Neural cell (in vitro differentiated cells): ENCODE data around the gene MAML2. TPM values are rescaled to one million over a fixed set of nuclear protein-coding genes. Genes with fewer than 3 reads are reported as not detected.
"Not testable (repeated sequence)": the region's sequence is repeated elsewhere in the genome, so short reads cannot be mapped to it uniquely, and the experiment has no call there.

Experiments used
- H2AFZ ChIP-seq: fragments of 200-600, 300-800 bp; sonication (generic), shearing (Covaris generic); 2 replicates; pipeline ENCODE4 v1.6.0; 2014; ENCODE audit warnings: low read depth, mild to moderate bottlenecking, antibody characterized with exemption, low read length, moderate library complexity
- H3F3A ChIP-seq: fragments of 200-600 bp; shearing (Covaris generic); 2 replicates; pipeline ENCODE4 v1.6.1; 2016; ENCODE audit warnings: mild to moderate bottlenecking, moderate library complexity, mixed read lengths, antibody characterized with exemption, low read length; ENCODE audit not compliant: insufficient read depth, poor library complexity, severe bottlenecking
- H3K27ac ChIP-seq: fragments of 200-600, 300-800 bp; sonication (generic), shearing (Covaris generic); 2 replicates; pipeline ENCODE4 v1.5.1; 2014; ENCODE audit warnings: mild to moderate bottlenecking, low read length, moderate library complexity
- H3K27me3 ChIP-seq: fragments of 300-800, 200-600 bp; sonication (generic), shearing (Covaris generic); 2 replicates; pipeline ENCODE4 v1.6.0; 2014; ENCODE audit warnings: mild to moderate bottlenecking, low read depth, low read length, moderate library complexity; ENCODE audit not compliant: insufficient read depth
- H3K36me3 ChIP-seq: fragments of 300-800, 200-600 bp; sonication (generic), shearing (Covaris generic); 2 replicates; pipeline ENCODE4 v1.5.1; 2014; ENCODE audit warnings: mild to moderate bottlenecking, antibody characterized with exemption, low read length, moderate library complexity; ENCODE audit not compliant: insufficient read depth
- H3K4me2 ChIP-seq: fragments of 300-800, 200-600 bp; sonication (generic), shearing (Covaris generic); 2 replicates; pipeline ENCODE4 v1.6.0; 2014; ENCODE audit warnings: mild to moderate bottlenecking, low read length
- H3K4me3 ChIP-seq: fragments of 300-800, 200-600 bp; sonication (generic), shearing (Covaris generic); 2 replicates; pipeline ENCODE4 v1.5.1; 2014; ENCODE audit warnings: mild to moderate bottlenecking, low read length, moderate library complexity
- H3K79me2 ChIP-seq: fragments of 200-600 bp; shearing (Covaris generic); replicated peaks from 2 replicates; pipeline ENCODE4 v1.6.0; 2014; ENCODE audit warnings: mild to moderate bottlenecking, low read length, moderate library complexity; ENCODE audit not compliant: insufficient read depth
- H3K9ac ChIP-seq: fragments of 300-800, 200-600 bp; sonication (generic), shearing (Covaris generic); 2 replicates; pipeline ENCODE4 v1.6.1; 2016; ENCODE audit warnings: mild to moderate bottlenecking, low read length, mixed read lengths
- H3K9me2 ChIP-seq: fragments of 200-600 bp; shearing (Covaris generic); 2 replicates; pipeline ENCODE4 v1.6.1; 2016; ENCODE audit warnings: mild to moderate bottlenecking, low read length, mixed read lengths; ENCODE audit not compliant: insufficient read depth
- H3K9me3 ChIP-seq: fragments of 200-600, 300-800 bp; sonication (generic), shearing (Covaris generic); 2 replicates; pipeline ENCODE4 v1.6.1; 2016; ENCODE audit warnings: mild to moderate bottlenecking, mixed run types, low read length, moderate library complexity, mixed read lengths
- H4K20me1 ChIP-seq: fragments of 200-600 bp; shearing (Covaris generic); 2 replicates; pipeline ENCODE4 v1.6.1; 2016; ENCODE audit warnings: mild to moderate bottlenecking, mixed run types; ENCODE audit not compliant: insufficient read depth
- EP300 ChIP-seq: fragments of 450-650 bp; conservative IDR thresholded peaks from 2 replicates; pipeline ENCODE4 v1.6.1; 2014; ENCODE audit warnings: antibody characterized with exemption, mild to moderate bottlenecking, moderate library complexity; ENCODE audit not compliant: poor library complexity, severe bottlenecking
- EZH2 ChIP-seq: fragments of 200-600, 300-800 bp; shearing (Covaris generic), sonication (generic); IDR thresholded peaks from 2 replicates; pipeline ENCODE4 v1.6.1; 2014; ENCODE audit warnings: antibody characterized with exemption, low read length, borderline replicate concordance, mild to moderate bottlenecking; ENCODE audit not compliant: insufficient read depth, poor library complexity, severe bottlenecking
- MXI1 ChIP-seq: fragments of 450-650 bp; conservative IDR thresholded peaks from 2 replicates; pipeline ENCODE4 v1.6.1; 2014; ENCODE audit warnings: antibody characterized with exemption, mild to moderate bottlenecking; ENCODE audit not compliant: poor library complexity, severe bottlenecking
- POLR2AphosphoS5 ChIP-seq: IDR thresholded peaks from 2 replicates; pipeline ENCODE4 v1.6.1; 2012
- RAD21 ChIP-seq: fragments of 450-650 bp; conservative IDR thresholded peaks from 2 replicates; pipeline ENCODE4 v1.6.1; 2014; ENCODE audit warnings: antibody characterized with exemption, mild to moderate bottlenecking, moderate library complexity
- SMC3 ChIP-seq: fragments of 450-650 bp; conservative IDR thresholded peaks from 2 replicates; pipeline ENCODE4 v1.6.1; 2014; ENCODE audit warnings: antibody characterized with exemption, mild to moderate bottlenecking, moderate library complexity; ENCODE audit not compliant: poor library complexity
- TAF1 ChIP-seq: IDR thresholded peaks from 2 replicates; pipeline ENCODE4 v1.6.1; 2012; ENCODE audit warnings: low read depth
- polyA plus RNA-seq: library from polyadenylated mRNA; depleted of rRNA; stranded (reverse); fragments of >200 nt; gene quantifications from 2 replicates; pipeline ENCODE4 v1.2.3, GENCODE V29; 2014
- TF ChIP-seq, protein P1 (sequence below): IDR thresholded peaks from 2 replicates; pipeline ENCODE4 v1.6.1; 2012; ENCODE audit warnings: borderline replicate concordance
- TF ChIP-seq, protein P2 (sequence below): fragments of 450-650 bp; IDR thresholded peaks from 2 replicates; pipeline ENCODE4 v1.5.1; 2014; ENCODE audit warnings: antibody characterized with exemption, mild to moderate bottlenecking, moderate library complexity; ENCODE audit not compliant: poor library complexity, severe bottlenecking

Gene MAML2
- polyA plus RNA-seq, 1 donor from 2014 or later: 3.6 TPM

DNA sequence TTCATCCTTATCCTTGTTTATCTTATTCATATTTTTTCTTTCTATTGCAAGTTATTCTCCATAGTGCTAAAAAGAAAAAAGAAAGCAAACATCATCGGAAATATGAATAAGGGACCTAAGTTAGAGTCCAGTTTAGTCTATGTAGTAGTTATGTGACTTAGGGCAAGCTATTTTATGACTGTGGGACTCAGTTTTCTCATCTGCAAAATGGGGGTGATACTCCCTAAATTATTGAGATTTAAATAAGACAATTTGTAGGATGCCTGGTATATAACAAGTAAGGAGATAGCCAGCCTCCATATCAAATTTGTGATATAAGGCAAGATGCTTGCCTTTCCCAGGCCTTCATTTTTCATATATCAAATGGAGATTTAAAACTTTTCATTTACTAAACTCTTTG is 69.5 kb downstream of the MAML2 start (continued):
- TF ChIP-seq, protein P1, sequence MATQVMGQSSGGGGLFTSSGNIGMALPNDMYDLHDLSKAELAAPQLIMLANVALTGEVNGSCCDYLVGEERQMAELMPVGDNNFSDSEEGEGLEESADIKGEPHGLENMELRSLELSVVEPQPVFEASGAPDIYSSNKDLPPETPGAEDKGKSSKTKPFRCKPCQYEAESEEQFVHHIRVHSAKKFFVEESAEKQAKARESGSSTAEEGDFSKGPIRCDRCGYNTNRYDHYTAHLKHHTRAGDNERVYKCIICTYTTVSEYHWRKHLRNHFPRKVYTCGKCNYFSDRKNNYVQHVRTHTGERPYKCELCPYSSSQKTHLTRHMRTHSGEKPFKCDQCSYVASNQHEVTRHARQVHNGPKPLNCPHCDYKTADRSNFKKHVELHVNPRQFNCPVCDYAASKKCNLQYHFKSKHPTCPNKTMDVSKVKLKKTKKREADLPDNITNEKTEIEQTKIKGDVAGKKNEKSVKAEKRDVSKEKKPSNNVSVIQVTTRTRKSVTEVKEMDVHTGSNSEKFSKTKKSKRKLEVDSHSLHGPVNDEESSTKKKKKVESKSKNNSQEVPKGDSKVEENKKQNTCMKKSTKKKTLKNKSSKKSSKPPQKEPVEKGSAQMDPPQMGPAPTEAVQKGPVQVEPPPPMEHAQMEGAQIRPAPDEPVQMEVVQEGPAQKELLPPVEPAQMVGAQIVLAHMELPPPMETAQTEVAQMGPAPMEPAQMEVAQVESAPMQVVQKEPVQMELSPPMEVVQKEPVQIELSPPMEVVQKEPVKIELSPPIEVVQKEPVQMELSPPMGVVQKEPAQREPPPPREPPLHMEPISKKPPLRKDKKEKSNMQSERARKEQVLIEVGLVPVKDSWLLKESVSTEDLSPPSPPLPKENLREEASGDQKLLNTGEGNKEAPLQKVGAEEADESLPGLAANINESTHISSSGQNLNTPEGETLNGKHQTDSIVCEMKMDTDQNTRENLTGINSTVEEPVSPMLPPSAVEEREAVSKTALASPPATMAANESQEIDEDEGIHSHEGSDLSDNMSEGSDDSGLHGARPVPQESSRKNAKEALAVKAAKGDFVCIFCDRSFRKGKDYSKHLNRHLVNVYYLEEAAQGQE: no peak

DNA sequence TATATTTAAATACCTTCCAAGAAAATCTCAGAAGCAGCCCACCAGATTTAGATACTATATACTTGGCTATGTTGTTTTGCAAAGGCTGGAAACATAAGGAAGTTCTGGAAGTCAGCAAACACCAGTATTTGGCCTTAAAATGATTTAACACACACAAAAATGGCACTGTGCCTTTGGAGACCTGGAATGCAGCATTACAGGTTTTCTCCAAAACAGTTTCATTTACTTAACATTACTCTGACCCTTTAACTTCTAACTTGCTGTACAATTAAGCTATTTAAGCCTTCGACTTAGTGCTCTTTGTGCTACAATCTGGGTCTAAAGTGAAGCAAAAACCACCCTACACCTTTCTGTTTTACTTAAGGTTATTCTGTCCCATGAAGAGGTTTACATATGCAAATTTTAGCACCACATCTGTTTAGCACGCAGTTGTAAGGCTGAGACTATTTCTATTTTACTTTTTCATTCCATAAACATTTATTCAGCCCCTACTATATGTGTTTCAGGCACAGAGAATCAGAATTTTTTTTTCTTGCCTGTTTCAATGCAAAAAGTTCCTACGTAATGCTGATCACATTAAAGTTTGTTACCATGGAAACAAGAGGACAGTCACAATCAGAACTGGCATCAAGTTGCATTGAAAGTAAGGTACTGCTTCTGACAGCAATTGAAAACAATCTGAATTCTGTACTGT is 70.3 kb downstream of the MAML2 start:
- Histone ChIP-seq H3K4me2 (no peak overlapping the region), H3K9ac (no peak overlapping the region), H3K27me3 (no peaks in the 10 kb centered on the region), H3K79me2 (no peaks in the 10 kb centered on the region), H3K9me2 (no peaks in the 10 kb centered on the region), H3K4me3 (no peak overlapping the region), H3K36me3 (no peaks in the 10 kb centered on the region), H3K27ac (no peak overlapping the region), H4K20me1 (no peaks in the 10 kb centered on the region), H3K9me3 (no peaks in the 10 kb centered on the region), H2AFZ (no peak overlapping the region), H3F3A (no peaks in the 10 kb centered on the region)
- peak; percentile 58 for TF ChIP-seq EP300
- no peak for TF ChIP-seq RAD21

DNA sequence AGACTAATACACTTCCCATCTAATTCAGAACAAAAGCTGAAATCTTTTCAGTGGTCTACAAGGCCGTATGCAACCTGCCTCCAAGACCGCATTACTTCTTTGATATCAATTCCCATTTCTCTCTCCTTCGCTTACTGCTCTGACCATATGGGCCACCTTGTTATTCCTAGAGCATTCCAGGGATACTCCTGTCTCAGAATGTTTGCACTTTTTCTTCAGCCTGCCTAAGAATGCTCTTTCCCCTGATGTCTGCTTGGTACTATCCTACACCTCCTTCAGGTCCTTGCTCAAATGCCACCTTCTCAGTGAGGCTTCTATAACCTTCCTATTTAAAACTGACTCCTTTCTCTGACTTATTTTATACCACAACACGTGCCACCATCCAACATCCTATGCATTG is 71.2 kb downstream of the MAML2 start:
- no peaks in the 10 kb centered on the region for H3K9me3 ChIP-seq
- H4K20me1 ChIP-seq: no peaks in the 10 kb centered on the region
- H3K36me3 ChIP-seq: no peaks in the 10 kb centered on the region
- no peak overlapping the region for H3K4me3 ChIP-seq
- no peak overlapping the region for H2AFZ ChIP-seq
- no peaks in the 10 kb centered on the region for H3K9me2 ChIP-seq
- H3F3A ChIP-seq: no peaks in the 10 kb centered on the region
- no peak overlapping the region for H3K4me2 ChIP-seq
- no peak overlapping the region for H3K9ac ChIP-seq
- H3K27me3 ChIP-seq: no peaks in the 10 kb centered on the region
- H3K79me2 ChIP-seq: no peaks in the 10 kb centered on the region
- H3K27ac ChIP-seq: no peak overlapping the region
- TF ChIP-seq EZH2 (no peak), POLR2AphosphoS5 (no peak), SMC3 (no peak), RAD21 (no peak), MXI1 (no peak), TAF1 (no peak), EP300 (no peak)
- TF ChIP-seq, protein P2, sequence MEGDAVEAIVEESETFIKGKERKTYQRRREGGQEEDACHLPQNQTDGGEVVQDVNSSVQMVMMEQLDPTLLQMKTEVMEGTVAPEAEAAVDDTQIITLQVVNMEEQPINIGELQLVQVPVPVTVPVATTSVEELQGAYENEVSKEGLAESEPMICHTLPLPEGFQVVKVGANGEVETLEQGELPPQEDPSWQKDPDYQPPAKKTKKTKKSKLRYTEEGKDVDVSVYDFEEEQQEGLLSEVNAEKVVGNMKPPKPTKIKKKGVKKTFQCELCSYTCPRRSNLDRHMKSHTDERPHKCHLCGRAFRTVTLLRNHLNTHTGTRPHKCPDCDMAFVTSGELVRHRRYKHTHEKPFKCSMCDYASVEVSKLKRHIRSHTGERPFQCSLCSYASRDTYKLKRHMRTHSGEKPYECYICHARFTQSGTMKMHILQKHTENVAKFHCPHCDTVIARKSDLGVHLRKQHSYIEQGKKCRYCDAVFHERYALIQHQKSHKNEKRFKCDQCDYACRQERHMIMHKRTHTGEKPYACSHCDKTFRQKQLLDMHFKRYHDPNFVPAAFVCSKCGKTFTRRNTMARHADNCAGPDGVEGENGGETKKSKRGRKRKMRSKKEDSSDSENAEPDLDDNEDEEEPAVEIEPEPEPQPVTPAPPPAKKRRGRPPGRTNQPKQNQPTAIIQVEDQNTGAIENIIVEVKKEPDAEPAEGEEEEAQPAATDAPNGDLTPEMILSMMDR: no peak
- TF ChIP-seq, protein P1: no peak

DNA sequence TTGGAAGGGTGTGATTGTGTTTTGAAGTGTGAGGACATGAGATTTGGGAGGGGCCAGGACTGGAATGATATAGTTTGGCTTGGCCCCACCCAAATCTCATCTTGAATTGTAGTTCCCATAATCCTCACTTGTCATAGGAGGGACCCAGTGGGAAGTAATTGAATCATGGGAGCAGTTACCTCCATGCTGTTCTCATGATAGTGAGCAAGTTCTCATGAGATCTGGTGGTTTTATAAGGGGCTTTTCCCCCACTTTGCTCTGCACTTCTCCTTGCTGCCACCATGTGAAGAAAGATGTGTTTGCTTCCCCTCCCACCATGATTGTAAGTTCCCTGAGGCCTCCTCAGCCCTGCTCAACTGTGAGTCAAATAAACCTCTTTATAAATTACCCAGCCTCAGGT is 71.6 kb downstream of the MAML2 start:
- H4K20me1 ChIP-seq, H3K9ac ChIP-seq, H3K4me2 ChIP-seq, H3K27ac ChIP-seq, H3K79me2 ChIP-seq, H3K9me3 ChIP-seq, H3F3A ChIP-seq, H2AFZ ChIP-seq, H3K36me3 ChIP-seq, H3K27me3 ChIP-seq, H3K4me3 ChIP-seq, H3K9me2 ChIP-seq: not testable (repeated sequence)
